ENCODE measurements around the gene EHBP1.

The EHBP1 gene

GRCh38 chr2:62723253-62723652 is 17.7 kb downstream of the EHBP1 start:
- H3K4me3 ChIP-seq (IDR thresholded peaks at IDR 0.05; ENCODE audit: insufficient read depth, low read depth, low read length), result no peak overlapping the region
- H3K4me1 ChIP-seq (ENCODE audit: low read depth, poor library complexity, severe bottlenecking), result peaks cover 10% of the 10 kb centered on the region
- TF ChIP-seq CTCF (conservative IDR thresholded peaks at IDR 0.05; ENCODE audit: low read depth, low read length), result no peak
- no peak overlapping the region for H3K9ac ChIP-seq
- peaks cover 16% of the 10 kb centered on the region; the same call in 1 of the 2 replicates for H3K79me2 ChIP-seq (ENCODE audit: insufficient read depth, low read depth)
- no peaks in the 10 kb centered on the region for H4K20me1 ChIP-seq (ENCODE audit: insufficient read depth)
- H2AFZ ChIP-seq (ENCODE audit: low read depth), result no peak overlapping the region
- H3K27me3 ChIP-seq (ENCODE audit: insufficient read depth, low read depth), result no peaks in the 10 kb centered on the region
- H3K4me2 ChIP-seq, result no peak overlapping the region
- H3K36me3 ChIP-seq (ENCODE audit: insufficient read depth), result no peaks in the 10 kb centered on the region
- no peak overlapping the region for H3K27ac ChIP-seq

GRCh38 chr2:62724106-62724505 is 18.6 kb downstream of the EHBP1 start:
- Histone ChIP-seq H3K27me3 (ENCODE audit: insufficient read depth, low read depth) (no peaks in the 10 kb centered on the region), H3K4me2 (no peak overlapping the region), H3K79me2 (ENCODE audit: insufficient read depth, low read depth) (peaks cover 16% of the 10 kb centered on the region; the same call in 1 of the 2 replicates), H2AFZ (ENCODE audit: low read depth) (no peak overlapping the region), H3K9ac (no peak overlapping the region), H3K36me3 (ENCODE audit: insufficient read depth) (no peaks in the 10 kb centered on the region), H3K27ac (no peak overlapping the region), H3K4me1 (ENCODE audit: low read depth, poor library complexity, severe bottlenecking) (peaks cover 10% of the 10 kb centered on the region), H4K20me1 (ENCODE audit: insufficient read depth) (no peaks in the 10 kb centered on the region), H3K4me3 (IDR thresholded peaks at IDR 0.05; ENCODE audit: insufficient read depth, low read depth, low read length) (no peak overlapping the region)
- TF ChIP-seq CTCF (conservative IDR thresholded peaks at IDR 0.05; ENCODE audit: low read depth, low read length), result no peak

- H3K9ac ChIP-seq, result no peak overlapping the region
- no peaks in the 10 kb centered on the region for H3K27me3 ChIP-seq (ENCODE audit: insufficient read depth, low read depth)
- no peaks in the 10 kb centered on the region for H3K36me3 ChIP-seq (ENCODE audit: insufficient read depth)
- no peak overlapping the region for H3K4me2 ChIP-seq
- no peak overlapping the region for H2AFZ ChIP-seq (ENCODE audit: low read depth)
- H3K4me1 ChIP-seq (ENCODE audit: low read depth, poor library complexity, severe bottlenecking), result no peaks in the 10 kb centered on the region
- no peaks in the 10 kb centered on the region for H4K20me1 ChIP-seq (ENCODE audit: insufficient read depth)
- H3K79me2 ChIP-seq (ENCODE audit: insufficient read depth, low read depth), result peaks cover 16% of the 10 kb centered on the region; the same call in 1 of the 2 replicates
- no peak overlapping the region for H3K4me3 ChIP-seq (IDR thresholded peaks at IDR 0.05; ENCODE audit: insufficient read depth, low read depth, low read length)
- H3K27ac ChIP-seq, result no peak overlapping the region
- peak; percentile 40; the same call in 1 of the 2 replicates for TF ChIP-seq CTCF (conservative IDR thresholded peaks at IDR 0.05; ENCODE audit: low read depth, low read length)
Measured at GRCh38 chr2:62724886-62725711, 19.6 kb downstream of the EHBP1 start.

- no peak overlapping the region for H3K9ac ChIP-seq
- H3K4me1 ChIP-seq (ENCODE audit: low read depth, poor library complexity, severe bottlenecking), result no peaks in the 10 kb centered on the region
- no peak overlapping the region for H3K4me2 ChIP-seq
- H3K79me2 ChIP-seq (ENCODE audit: insufficient read depth, low read depth), result peaks cover 16% of the 10 kb centered on the region; the same call in 1 of the 2 replicates
- H2AFZ ChIP-seq (ENCODE audit: low read depth), result no peak overlapping the region
- H3K27me3 ChIP-seq (ENCODE audit: insufficient read depth, low read depth), result no peaks in the 10 kb centered on the region
- H3K4me3 ChIP-seq (IDR thresholded peaks at IDR 0.05; ENCODE audit: insufficient read depth, low read depth, low read length), result no peak overlapping the region
- no peaks in the 10 kb centered on the region for H4K20me1 ChIP-seq (ENCODE audit: insufficient read depth)
- H3K36me3 ChIP-seq (ENCODE audit: insufficient read depth), result no peaks in the 10 kb centered on the region
- no peak overlapping the region for H3K27ac ChIP-seq
- TF ChIP-seq CTCF (conservative IDR thresholded peaks at IDR 0.05; ENCODE audit: low read depth, low read length), result no peak
Measured at GRCh38 chr2:62725712-62726055, 20.2 kb downstream of the EHBP1 start.

Data from KMS-11 (cell line).